K562 (cell line): Measurements from ENCODE around the gene ZNF391. TPM values are rescaled to one million over a fixed set of nuclear protein-coding genes. Genes with fewer than 3 reads are reported as not detected.

Source experiments
- ARID3B ChIP-seq: fragments of 250-450 bp; sonication (Bioruptor Pico); IDR thresholded peaks from 2 replicates; pipeline ENCODE4 v1.4.0; 2020; ENCODE audit warnings: borderline replicate concordance
- CC2D1A ChIP-seq: fragments of 450-650 bp; IDR thresholded peaks from 2 replicates; pipeline ENCODE4 v1.6.1; 2017; ENCODE audit warnings: mild to moderate bottlenecking
- CHD2 ChIP-seq: IDR thresholded peaks from 2 replicates; pipeline ENCODE4 v1.6.1; 2011; ENCODE audit warnings: low read depth, low read length
- CREB3L1 ChIP-seq: fragments of 450-650 bp; IDR thresholded peaks from 2 replicates; pipeline ENCODE4 v1.6.1; 2014; ENCODE audit warnings: low read depth, mild to moderate bottlenecking, moderate library complexity, borderline replicate concordance
- CREBBP ChIP-seq: IDR thresholded peaks from one replicate; pipeline ENCODE4 v1.6.1; 2012; ENCODE audit warnings: low read depth, mild to moderate bottlenecking, control low read depth, inconsistent platforms, low read length
- EP300 ChIP-seq: IDR thresholded peaks from 2 replicates; pipeline ENCODE4 v1.6.1; 2012; ENCODE audit warnings: low read length, improper control_type of control experiment
- ETS2 ChIP-seq: IDR thresholded peaks from 2 replicates; pipeline ENCODE4 v1.6.1; 2016; ENCODE audit warnings: borderline replicate concordance, missing genetic modification characterization, mild to moderate bottlenecking, moderate library complexity, missing compliant biosample characterization; ENCODE audit not compliant: poor library complexity, severe bottlenecking
- HIVEP1 ChIP-seq: fragments of 250-450 bp; sonication (Bioruptor Pico); IDR thresholded peaks from 2 replicates; pipeline ENCODE4 v1.4.0; 2020; ENCODE audit warnings: mild to moderate bottlenecking
- KDM5B ChIP-seq: fragments of 200-600 bp; sonication (generic); IDR thresholded peaks from 2 replicates; pipeline ENCODE4 v1.6.1; 2012; ENCODE audit warnings: low read depth, mild to moderate bottlenecking, moderate library complexity, low read length, control low read depth, inconsistent platforms; ENCODE audit not compliant: insufficient replicate concordance
- L3MBTL2 ChIP-seq: fragments of 450-650 bp; IDR thresholded peaks from 2 replicates; pipeline ENCODE4 v1.6.1; 2016; ENCODE audit warnings: mild to moderate bottlenecking, moderate library complexity
- PHF8 ChIP-seq: fragments of 200-600 bp; sonication (generic); IDR thresholded peaks from 2 replicates; pipeline ENCODE4 v1.6.1; 2012; ENCODE audit warnings: mixed run types, mild to moderate bottlenecking, inconsistent platforms, low read length, moderate library complexity, borderline replicate concordance
- PML ChIP-seq: IDR thresholded peaks from 2 replicates; pipeline ENCODE4 v1.6.1; 2012; ENCODE audit warnings: low read length, inconsistent platforms
- POLR3A ChIP-seq: IDR thresholded peaks from 2 replicates; pipeline ENCODE4 v1.6.1; 2011; ENCODE audit warnings: borderline replicate concordance, mild to moderate bottlenecking, moderate library complexity; ENCODE audit not compliant: insufficient read length, insufficient read depth; ENCODE audit errors: extremely low read depth
- RBM39 ChIP-seq: fragments of 200-400 bp; formaldehyde crosslinking; optimal IDR thresholded peaks from 2 replicates; pipeline ENCODE3; 2018; ENCODE audit warnings: low read depth, low read length
- SRSF3 ChIP-seq: fragments of 200-400 bp; formaldehyde crosslinking; IDR thresholded peaks from 2 replicates; pipeline ENCODE4 v1.6.1; 2016; ENCODE audit warnings: mild to moderate bottlenecking, low read length, moderate library complexity; ENCODE audit not compliant: insufficient read depth
- ZBTB26 ChIP-seq: fragments of 450-650 bp; formaldehyde crosslinking; IDR thresholded peaks from 2 replicates; pipeline ENCODE4 v1.4.0; 2022; ENCODE audit warnings: missing genetic modification characterization
- ZNF699 ChIP-seq: fragments of 250-450 bp; sonication (Bioruptor Pico); IDR thresholded peaks from 2 replicates; pipeline ENCODE4 v1.8.0; 2021; ENCODE audit warnings: mild to moderate bottlenecking, moderate library complexity; ENCODE audit not compliant: insufficient replicate concordance
- polyA plus RNA-seq, 8 experiments: library from polyadenylated mRNA; depleted of rRNA in 4 of 8; stranded (reverse) in 5 of 8; unstranded in 3 of 8; fragments of >200 nt; fragmentation: Nextera tagmentation in 2 of 8; fragmentation: Illumina TruSeq in 1 of 8; extraction: Ambion mirVana in 2 of 8; extraction: Trizol in 1 of 8; gene quantifications; 2 replicates each; pipeline versions ENCODE4 v1.2.1 to v1.2.3, GENCODE V29; 2011 to 2014; ENCODE audit warnings: inconsistent platforms in 1 of 8, missing spikeins in 1 of 8
- total RNA-seq, 7 experiments: library from RNA; depleted of rRNA in 6 of 7; stranded (reverse); fragments of >200 nt in 6 of 7; fragmentation: Illumina TruSeq in 2 of 7; extraction: Trizol in 2 of 7; gene quantifications; 2 replicates each; pipeline versions ENCODE4 v1.2.1 to v1.2.3, GENCODE V29; 2011 to 2021; ENCODE audit warnings: low replicate concordance in 1 of 7
- TF ChIP-seq, protein P1 (sequence below): fragments of 250-450 bp; sonication (Bioruptor Pico); IDR thresholded peaks from 2 replicates; pipeline ENCODE4 v1.5.0; 2021
- TF ChIP-seq, protein P2 (sequence below): fragments of 200-400 bp; formaldehyde crosslinking; IDR thresholded peaks from 2 replicates; pipeline ENCODE4 v1.6.1; 2017; ENCODE audit warnings: mild to moderate bottlenecking, low read depth, low read length, moderate library complexity

The ZNF391 gene
- total and polyA plus RNA-seq, 9 of the 15 experiments (the other 6 are each of a cell fraction or from before 2014, with no cell fraction given) = 2.3 to 10.1 (median 5.8) TPM

DNA sequence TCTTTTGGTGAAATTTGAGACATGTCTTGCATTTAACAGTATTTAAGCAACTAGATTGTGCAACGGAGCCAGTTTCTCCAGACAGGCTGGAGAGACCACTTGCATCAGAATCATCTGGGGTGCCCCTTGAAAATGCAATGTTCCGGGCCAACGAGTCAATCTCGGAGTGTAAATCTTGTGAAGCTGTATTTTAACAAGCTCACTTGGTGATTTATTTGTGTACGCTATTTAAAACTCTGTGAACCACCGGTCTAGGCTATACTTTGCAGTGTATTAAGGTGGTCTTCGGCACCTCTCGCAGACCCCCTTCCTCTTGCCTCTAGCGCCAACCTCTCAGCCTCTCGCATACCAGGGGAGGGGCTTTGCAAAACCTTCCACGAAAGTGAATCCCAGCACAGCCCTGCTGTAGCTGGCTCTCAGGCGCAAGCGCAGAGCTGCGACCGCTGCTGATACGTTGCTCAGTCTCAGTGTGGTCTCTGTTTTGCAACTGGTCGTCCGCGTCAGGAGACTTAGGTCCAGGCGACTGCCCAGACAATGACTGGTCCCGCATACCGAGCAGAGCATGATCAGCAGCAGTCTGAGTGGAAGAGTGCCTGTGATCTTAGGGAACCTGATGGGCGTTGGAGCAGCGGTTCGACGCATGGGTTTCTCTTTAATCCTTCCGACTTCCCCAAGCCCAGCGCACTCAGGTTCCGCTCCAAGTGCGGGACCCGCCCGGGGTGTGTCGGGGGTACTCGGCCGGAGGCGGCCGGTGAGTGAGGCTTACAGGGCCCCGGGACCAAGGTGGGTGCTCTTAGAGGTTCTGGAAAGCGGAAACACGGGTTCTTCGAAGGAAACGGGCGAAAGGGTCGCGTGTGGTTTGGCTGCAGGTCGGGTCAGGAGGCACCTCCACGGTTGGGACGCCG, at the start of gene ZNF391 (continued):
- no peak; the same call in 1 of the 2 replicates for TF ChIP-seq SRSF3
- no peak for TF ChIP-seq ZNF699
- TF ChIP-seq, protein P1, sequence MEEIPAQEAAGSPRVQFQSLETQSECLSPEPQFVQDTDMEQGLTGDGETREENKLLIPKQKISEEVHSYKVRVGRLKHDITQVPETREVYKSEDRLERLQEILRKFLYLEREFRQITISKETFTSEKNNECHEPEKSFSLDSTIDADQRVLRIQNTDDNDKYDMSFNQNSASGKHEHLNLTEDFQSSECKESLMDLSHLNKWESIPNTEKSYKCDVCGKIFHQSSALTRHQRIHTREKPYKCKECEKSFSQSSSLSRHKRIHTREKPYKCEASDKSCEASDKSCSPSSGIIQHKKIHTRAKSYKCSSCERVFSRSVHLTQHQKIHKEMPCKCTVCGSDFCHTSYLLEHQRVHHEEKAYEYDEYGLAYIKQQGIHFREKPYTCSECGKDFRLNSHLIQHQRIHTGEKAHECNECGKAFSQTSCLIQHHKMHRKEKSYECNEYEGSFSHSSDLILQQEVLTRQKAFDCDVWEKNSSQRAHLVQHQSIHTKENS = no peak
- peak; percentile 99 for TF ChIP-seq PHF8
- peak; percentile 90 for TF ChIP-seq RBM39
- TF ChIP-seq ETS2 = no peak
- TF ChIP-seq, protein P2, sequence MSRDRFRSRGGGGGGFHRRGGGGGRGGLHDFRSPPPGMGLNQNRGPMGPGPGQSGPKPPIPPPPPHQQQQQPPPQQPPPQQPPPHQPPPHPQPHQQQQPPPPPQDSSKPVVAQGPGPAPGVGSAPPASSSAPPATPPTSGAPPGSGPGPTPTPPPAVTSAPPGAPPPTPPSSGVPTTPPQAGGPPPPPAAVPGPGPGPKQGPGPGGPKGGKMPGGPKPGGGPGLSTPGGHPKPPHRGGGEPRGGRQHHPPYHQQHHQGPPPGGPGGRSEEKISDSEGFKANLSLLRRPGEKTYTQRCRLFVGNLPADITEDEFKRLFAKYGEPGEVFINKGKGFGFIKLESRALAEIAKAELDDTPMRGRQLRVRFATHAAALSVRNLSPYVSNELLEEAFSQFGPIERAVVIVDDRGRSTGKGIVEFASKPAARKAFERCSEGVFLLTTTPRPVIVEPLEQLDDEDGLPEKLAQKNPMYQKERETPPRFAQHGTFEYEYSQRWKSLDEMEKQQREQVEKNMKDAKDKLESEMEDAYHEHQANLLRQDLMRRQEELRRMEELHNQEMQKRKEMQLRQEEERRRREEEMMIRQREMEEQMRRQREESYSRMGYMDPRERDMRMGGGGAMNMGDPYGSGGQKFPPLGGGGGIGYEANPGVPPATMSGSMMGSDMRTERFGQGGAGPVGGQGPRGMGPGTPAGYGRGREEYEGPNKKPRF = no peak
- peak; percentile 87 for TF ChIP-seq PML
- no peak for TF ChIP-seq POLR3A
- no peak for TF ChIP-seq CREBBP
- no peak for TF ChIP-seq ZBTB26 (CRISPR knock-in tag)
- no peak for TF ChIP-seq CHD2
- peak; percentile 96 for TF ChIP-seq KDM5B
- peak; percentile 83; the same call in 1 of the 2 replicates for TF ChIP-seq CREB3L1
- TF ChIP-seq L3MBTL2 = peak; percentile 95
- TF ChIP-seq ARID3B (CRISPR knock-in tag) = peak; percentile 54; the same call in 1 of the 2 replicates
- peak; percentile 63 for TF ChIP-seq EP300
- TF ChIP-seq HIVEP1 = peak; percentile 83
- TF ChIP-seq CC2D1A = peak; percentile 97
